LNCaP clone FGC (cell line): Measurements from ENCODE around the gene ZBED5.

Experiments
- DNase-seq: peaks from one replicate; pipeline ENCODE4 v3.0.0-alpha.2; 2011; ENCODE audit warnings: low read depth
- H3K4me3 ChIP-seq: 2 replicates; pipeline ENCODE4 v1.5.1; 2011; ENCODE audit warnings: mild to moderate bottlenecking, low read depth, low read length, control low read depth
- TF ChIP-seq, protein P1 (sequence below): IDR thresholded peaks from 2 replicates; pipeline ENCODE4 v1.5.1; 2012; ENCODE audit warnings: mild to moderate bottlenecking; ENCODE audit not compliant: control insufficient read depth, insufficient read depth; ENCODE audit errors: extremely low read depth

The ZBED5 gene

DNA sequence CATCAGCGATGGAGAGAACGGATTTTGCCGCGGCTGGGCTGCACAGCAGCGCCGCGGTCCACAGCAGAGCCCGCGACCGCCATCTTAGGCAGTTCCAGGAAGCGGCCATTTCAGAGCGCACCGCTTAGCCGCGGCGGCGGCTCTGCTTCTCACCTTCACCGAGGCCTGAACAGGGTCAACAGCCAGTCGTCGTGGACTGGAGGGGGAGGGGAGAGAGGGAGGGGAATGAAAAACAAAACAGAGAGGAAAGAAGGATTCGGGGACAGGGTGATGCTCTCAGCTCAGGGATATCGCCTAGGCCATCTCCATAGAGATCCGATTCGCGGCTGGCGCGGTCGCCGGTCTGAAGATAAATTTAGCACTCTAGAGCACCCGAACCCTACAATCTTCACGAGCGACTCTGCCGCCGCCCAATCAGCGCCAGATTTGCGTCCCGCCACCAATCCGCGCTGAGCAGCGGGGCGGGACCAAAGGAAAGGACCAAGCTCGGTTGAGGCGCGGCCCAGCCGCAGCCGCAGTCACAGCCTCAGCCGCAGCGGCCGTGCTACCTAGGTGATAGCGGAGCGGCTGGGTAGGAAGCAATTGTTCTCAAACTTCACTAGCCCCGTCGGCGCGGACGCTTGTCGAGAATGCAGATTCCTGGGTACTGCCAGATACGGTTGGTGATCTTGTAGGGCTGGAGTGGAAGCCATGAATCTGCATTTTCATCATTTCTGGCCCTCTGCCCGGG is at the start of gene ZBED5:
TSS of gene ZBED5 (minus strand) at position 345 of the 730 bp plus-strand sequence. CDS start 3,108 bp downstream, outside the sequence.
- TF ChIP-seq, protein P1, sequence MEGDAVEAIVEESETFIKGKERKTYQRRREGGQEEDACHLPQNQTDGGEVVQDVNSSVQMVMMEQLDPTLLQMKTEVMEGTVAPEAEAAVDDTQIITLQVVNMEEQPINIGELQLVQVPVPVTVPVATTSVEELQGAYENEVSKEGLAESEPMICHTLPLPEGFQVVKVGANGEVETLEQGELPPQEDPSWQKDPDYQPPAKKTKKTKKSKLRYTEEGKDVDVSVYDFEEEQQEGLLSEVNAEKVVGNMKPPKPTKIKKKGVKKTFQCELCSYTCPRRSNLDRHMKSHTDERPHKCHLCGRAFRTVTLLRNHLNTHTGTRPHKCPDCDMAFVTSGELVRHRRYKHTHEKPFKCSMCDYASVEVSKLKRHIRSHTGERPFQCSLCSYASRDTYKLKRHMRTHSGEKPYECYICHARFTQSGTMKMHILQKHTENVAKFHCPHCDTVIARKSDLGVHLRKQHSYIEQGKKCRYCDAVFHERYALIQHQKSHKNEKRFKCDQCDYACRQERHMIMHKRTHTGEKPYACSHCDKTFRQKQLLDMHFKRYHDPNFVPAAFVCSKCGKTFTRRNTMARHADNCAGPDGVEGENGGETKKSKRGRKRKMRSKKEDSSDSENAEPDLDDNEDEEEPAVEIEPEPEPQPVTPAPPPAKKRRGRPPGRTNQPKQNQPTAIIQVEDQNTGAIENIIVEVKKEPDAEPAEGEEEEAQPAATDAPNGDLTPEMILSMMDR = 0 out of 2 replicates have a peak, but pooled peaks have one; percentile 6
- peak; percentile 90 for DNase-seq
- H3K4me3 ChIP-seq = peak within 1 kb of the TSS; percentile 83

DNA sequence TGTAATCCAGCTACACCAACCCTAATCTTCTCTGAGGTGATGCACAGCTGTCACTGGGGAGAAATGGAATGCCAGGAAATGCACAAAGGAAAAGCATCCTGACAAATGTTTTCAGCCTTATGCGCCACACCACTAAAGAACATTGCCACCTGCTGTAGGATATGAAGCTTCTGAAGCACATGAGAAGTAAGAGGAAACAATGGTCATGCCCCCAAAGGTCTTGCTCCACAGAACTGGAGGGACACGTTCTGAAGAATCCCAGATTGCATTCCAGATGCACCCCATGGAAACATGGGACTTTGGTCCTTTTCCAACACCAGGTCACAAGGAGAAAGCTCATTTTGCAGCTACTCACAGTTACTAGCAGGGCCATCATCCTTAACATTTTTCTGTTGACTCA is 48.7 kb upstream of the ZBED5 start:
- H3K4me3 ChIP-seq = no peak overlapping the region
- TF ChIP-seq, protein P1 = no peak
- DNase-seq = no peak

DNA sequence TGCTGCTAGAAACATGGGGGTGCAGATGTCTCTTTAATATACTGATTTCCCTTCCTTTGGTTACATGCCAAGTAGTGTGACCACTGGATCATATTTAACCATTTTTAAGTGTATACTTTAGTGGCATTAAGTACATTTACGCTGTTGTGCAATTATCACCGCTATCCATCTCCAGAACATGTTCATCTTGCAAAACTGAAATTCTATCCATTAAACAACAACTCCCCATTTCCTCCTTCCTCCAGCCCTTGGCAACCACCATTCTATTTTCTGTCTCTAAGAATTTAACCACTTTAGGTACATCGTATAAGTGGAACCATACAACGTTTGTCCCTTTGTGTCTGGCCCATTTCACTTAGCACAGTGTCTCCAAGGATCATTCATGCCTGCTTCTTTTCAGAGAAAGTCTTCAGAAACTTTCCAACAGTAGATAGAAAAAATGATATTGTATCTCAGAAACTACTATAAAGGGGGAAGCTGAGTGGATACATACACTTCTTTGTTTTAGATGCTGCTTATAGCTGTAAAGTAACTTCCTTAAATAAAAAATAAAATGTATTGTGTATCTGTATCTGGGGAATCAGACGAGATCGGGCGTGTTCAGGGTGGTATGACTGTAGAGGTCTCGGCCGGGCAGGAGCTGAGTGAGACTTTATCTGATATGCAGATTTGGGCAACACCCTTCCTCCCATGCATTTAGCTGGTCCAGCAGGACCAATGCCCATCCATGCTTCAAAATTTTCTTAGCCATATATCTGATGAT is 44.6 kb upstream of the ZBED5 start:
- H3K4me3 ChIP-seq = no peak overlapping the region
- no peak for DNase-seq
- TF ChIP-seq, protein P1 = no peak

DNA sequence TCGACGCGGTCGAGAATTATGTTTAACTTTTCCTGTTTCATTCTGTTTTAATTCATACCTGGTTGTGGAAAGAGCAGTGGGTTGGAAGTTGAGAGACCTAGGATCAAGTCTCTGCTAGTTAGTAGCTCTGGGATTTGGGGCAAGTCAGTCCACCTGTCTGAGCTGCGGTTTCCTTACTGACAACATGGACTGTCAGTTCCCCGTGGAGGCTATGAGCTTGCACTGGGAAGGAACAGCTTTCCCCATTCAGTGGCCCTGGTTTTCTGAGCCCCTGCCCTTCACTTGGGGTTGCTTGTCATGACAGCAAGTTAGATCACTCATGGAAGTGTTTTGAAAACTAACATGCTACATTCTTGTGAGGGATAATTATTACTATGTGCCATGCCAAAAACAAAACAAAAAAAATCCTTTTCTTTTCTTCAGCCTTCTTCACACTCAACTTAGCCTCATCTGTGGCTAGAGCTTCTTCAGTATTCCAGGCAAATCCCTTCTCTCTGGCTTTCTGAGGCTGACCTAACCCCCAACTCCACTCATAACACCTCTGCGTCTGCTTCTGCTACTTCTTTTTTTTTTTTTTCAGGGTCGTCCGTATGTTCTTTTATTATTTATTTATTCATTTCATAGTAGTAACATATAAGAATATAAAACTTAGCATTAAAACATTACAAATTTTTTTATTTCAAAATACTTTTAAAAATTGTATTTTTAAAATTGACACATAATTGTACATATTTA is 43.0 kb upstream of the ZBED5 start:
- H3K4me3 ChIP-seq = no peak overlapping the region
- DNase-seq = no peak
- TF ChIP-seq, protein P1 = no peak

DNA sequence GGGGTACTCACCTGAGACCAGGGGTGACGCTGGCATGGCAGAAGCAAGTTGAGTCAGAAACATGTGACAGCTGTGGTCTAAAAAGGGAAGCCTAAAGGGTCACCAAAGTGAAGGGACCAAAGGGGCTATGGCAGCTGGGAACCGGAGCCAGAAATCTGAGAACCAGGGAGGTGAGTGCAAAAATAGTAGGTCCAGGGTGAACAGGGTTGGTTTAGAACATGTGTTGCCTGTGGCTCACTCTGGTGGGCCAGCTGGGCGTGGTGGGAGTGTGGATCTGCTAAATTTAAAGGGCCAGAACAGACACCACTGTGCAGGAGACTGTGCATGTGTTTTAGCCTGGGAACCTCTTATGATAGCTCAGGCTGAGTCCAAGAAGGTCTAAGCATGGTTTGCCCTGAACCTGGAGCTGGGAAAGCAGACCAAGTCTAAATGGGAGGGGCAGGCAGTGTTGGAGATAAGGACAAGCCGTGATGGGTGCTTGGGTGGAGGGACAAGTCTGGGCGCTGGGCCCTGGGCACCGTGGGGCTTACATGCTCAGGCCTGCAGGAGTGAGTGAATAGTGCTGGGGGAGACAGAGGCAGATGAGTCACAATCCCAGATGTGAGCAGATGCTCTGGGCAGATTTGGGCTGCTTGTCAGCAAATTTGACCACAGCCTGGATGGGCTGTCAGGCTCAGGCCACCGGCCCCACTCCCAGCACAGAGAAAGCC is 41.4 kb upstream of the ZBED5 start:
- 0 out of 2 replicates have a peak overlapping the region, but pooled peaks have one; percentile 4 for H3K4me3 ChIP-seq
- no peak for DNase-seq
- TF ChIP-seq, protein P1 = no peak

DNA sequence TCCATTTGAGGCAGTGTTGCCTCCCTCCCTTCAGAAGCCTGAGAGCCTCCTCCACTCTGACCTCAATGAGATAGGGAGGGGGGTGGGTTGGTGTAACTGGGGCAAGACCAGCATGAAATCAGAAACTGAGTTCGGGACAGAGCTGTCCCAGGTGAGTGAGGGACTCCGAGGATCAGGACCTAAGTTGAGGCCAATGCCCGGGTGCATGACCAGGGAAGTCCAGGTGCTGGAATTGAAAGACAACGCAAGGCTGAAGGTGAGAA is 40.8 kb upstream of the ZBED5 start:
- DNase-seq = no peak
- no peak overlapping the region for H3K4me3 ChIP-seq
- TF ChIP-seq, protein P1 = no peak
